Measurements from ENCODE around the gene CFAP65.
A peak's percentile ranks its signal among the peaks of the same experiment; 100 is the strongest.

The CFAP65 gene

GRCh38 chr2:219031005-219031738 lies 10.1 kb downstream of the CFAP65 start:
- DNase-seq (ENCODE audit: low read depth): no peak

GRCh38 chr2:219030177-219030940 lies 11.0 kb downstream of the CFAP65 start:
- no peak for DNase-seq (ENCODE audit: low read depth)

- peak; percentile 45 for DNase-seq (ENCODE audit: low read depth)
Observed at GRCh38 chr2:219029829-219030165, 11.5 kb downstream of the CFAP65 start.

- DNase-seq (ENCODE audit: low read depth): no peak
Observed at GRCh38 chr2:219028996-219029828, 12.1 kb downstream of the CFAP65 start.

- DNase-seq (ENCODE audit: low read depth): no peak
Observed at GRCh38 chr2:219028141-219028540, 13.2 kb downstream of the CFAP65 start.

GRCh38 chr2:219027511-219028055 lies 13.7 kb downstream of the CFAP65 start:
- DNase-seq (ENCODE audit: low read depth): no peak

- no peak for DNase-seq (ENCODE audit: low read depth)
Observed at GRCh38 chr2:219026946-219027345, 14.4 kb downstream of the CFAP65 start.

GRCh38 chr2:219025637-219026585 lies 15.4 kb downstream of the CFAP65 start:
- no peak for DNase-seq (ENCODE audit: low read depth)

- DNase-seq (ENCODE audit: low read depth): no peak
Observed at GRCh38 chr2:219024059-219024458, 17.3 kb downstream of the CFAP65 start.

GRCh38 chr2:219023045-219023605 lies 18.2 kb downstream of the CFAP65 start:
- no peak for DNase-seq (ENCODE audit: low read depth)

- no peak for DNase-seq (ENCODE audit: low read depth)
Observed at GRCh38 chr2:219022616-219023015, 18.7 kb downstream of the CFAP65 start.

- no peak for DNase-seq (ENCODE audit: low read depth)
Observed at GRCh38 chr2:219022041-219022440, 19.3 kb downstream of the CFAP65 start.

- DNase-seq (ENCODE audit: low read depth): no peak
Observed at GRCh38 chr2:219021591-219021990, 19.7 kb downstream of the CFAP65 start.

GRCh38 chr2:219020604-219021365 lies 20.5 kb downstream of the CFAP65 start:
- no peak for DNase-seq (ENCODE audit: low read depth)

- no peak for DNase-seq (ENCODE audit: low read depth)
Observed at GRCh38 chr2:219019436-219019835, 21.9 kb downstream of the CFAP65 start.

- no peak for DNase-seq (ENCODE audit: low read depth)
Observed at GRCh38 chr2:219018726-219019125, 22.6 kb downstream of the CFAP65 start.

GRCh38 chr2:219018286-219018685 lies 23.0 kb downstream of the CFAP65 start:
- no peak for DNase-seq (ENCODE audit: low read depth)

GRCh38 chr2:219017201-219017931 lies 23.9 kb downstream of the CFAP65 start:
- no peak for DNase-seq (ENCODE audit: low read depth)

- no peak for DNase-seq (ENCODE audit: low read depth)
Observed at GRCh38 chr2:219016721-219017120, 24.6 kb downstream of the CFAP65 start.

Data from stimulated activated CD8-positive, alpha-beta memory T cell treated with anti-CD3 and anti-CD28 coated beads, Interleukin-15, amount 100 ng/mL, for 24 hours (primary cell).